Parathyroid adenoma (tissue), 2 donors: ENCODE data around the gene STAC3.

Experiments used
- H2AFZ ChIP-seq: fragments of 300-600 bp; sonication (generic); one replicate; pipeline ENCODE4 v1.7.0; 2017; ENCODE audit warnings: antibody characterized with exemption, mild to moderate bottlenecking
- H3K27ac ChIP-seq: fragments of 300-600 bp; sonication (generic); one replicate; pipeline ENCODE4 v1.7.0; 2017
- H3K27me3 ChIP-seq: fragments of 300-600 bp; sonication (generic); one replicate; pipeline ENCODE4 v1.7.0; 2017; ENCODE audit warnings: low read length; ENCODE audit not compliant: control insufficient read depth, insufficient read depth
- H3K36me3 ChIP-seq: fragments of 300-600 bp; sonication (generic); one replicate; pipeline ENCODE4 v1.7.0; 2017; ENCODE audit warnings: low read length; ENCODE audit not compliant: control insufficient read depth, insufficient read depth
- H3K4me1 ChIP-seq: fragments of 300-600 bp; sonication (generic); one replicate; pipeline ENCODE4 v1.7.0; 2017; ENCODE audit warnings: control low read depth
- H3K4me2 ChIP-seq: fragments of 300-600 bp; sonication (generic); one replicate; pipeline ENCODE4 v1.7.0; 2017; ENCODE audit warnings: low read length
- H3K4me3 ChIP-seq: fragments of 300-600 bp; sonication (generic); one replicate; pipeline ENCODE4 v1.7.0; 2017; ENCODE audit warnings: low read depth, low read length
- H3K79me2 ChIP-seq: fragments of 300-600 bp; sonication (generic); one replicate; pipeline ENCODE4 v1.7.0; 2017; ENCODE audit warnings: control low read depth
- H3K9ac ChIP-seq: fragments of 300-600 bp; sonication (generic); one replicate; pipeline ENCODE4 v1.7.0; 2017; ENCODE audit warnings: mild to moderate bottlenecking
- H3K9me3 ChIP-seq: fragments of 300-600 bp; sonication (generic); one replicate; pipeline ENCODE4 v1.7.0; 2017; ENCODE audit warnings: low read length; ENCODE audit not compliant: control insufficient read depth
- CTCF ChIP-seq: fragments of 300-600 bp; sonication (generic); IDR thresholded peaks from one replicate; pipeline ENCODE4 v1.7.0; 2017; ENCODE audit warnings: antibody characterized with exemption, mild to moderate bottlenecking
- donor health status: primary hyperparathyroidism.

Gene STAC3

DNA sequence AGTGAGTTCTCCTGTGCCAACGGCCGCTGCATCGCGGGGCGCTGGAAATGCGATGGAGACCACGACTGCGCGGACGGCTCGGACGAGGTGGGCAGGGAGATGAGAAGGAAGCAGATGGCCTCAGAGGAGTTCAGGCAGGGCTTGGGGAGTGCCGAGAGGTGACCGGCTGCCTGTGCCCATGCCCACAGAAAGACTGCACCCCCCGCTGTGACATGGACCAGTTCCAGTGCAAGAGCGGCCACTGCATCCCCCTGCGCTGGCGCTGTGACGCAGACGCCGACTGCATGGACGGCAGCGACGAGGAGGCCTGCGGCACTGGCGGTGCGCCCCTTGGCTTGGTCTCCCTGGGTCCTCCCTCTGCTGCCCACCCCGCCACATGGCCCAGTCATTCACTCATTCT, 47.8 kb downstream of the STAC3 start:
- no peak for TF ChIP-seq CTCF
- Histone ChIP-seq H3K4me3 (no peak overlapping the region), H3K4me1 (no peaks in the 10 kb centered on the region), H3K4me2 (no peak overlapping the region), H2AFZ (no peak overlapping the region), H3K36me3 (no peaks in the 10 kb centered on the region), H3K9ac (no peak overlapping the region), H3K27me3 (no peaks in the 10 kb centered on the region), H3K79me2 (no peaks in the 10 kb centered on the region), H3K27ac (no peak overlapping the region), H3K9me3 (no peaks in the 10 kb centered on the region)

- H3K4me3 ChIP-seq = no peak overlapping the region
- H3K36me3 ChIP-seq = no peaks in the 10 kb centered on the region
- H3K9me3 ChIP-seq = no peaks in the 10 kb centered on the region
- H2AFZ ChIP-seq = no peak overlapping the region
- H3K4me1 ChIP-seq = no peaks in the 10 kb centered on the region
- H3K9ac ChIP-seq = no peak overlapping the region
- TF ChIP-seq CTCF = no peak
- no peak overlapping the region for H3K27ac ChIP-seq
- H3K27me3 ChIP-seq = no peaks in the 10 kb centered on the region
- no peak overlapping the region for H3K4me2 ChIP-seq
- no peaks in the 10 kb centered on the region for H3K79me2 ChIP-seq
Measured at GRCh38 chr12:57202321-57202720, 48.7 kb downstream of the STAC3 start.

DNA sequence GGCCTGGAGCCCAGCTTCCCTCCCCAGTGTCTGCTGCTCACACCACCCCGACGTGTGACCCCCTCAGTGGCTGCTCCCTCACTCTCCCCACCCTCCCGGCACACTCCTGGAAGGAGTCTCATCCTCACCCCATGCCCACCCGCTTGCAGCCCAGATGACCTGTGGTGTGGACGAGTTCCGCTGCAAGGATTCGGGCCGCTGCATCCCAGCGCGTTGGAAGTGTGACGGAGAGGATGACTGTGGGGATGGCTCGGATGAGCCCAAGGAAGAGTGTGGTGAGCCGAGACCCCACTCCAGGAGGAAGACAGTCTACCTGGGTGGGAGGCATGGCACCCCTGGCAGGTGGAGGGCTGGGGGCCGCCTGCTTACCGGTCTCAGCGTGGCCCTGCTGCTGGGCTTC, 49.4 kb downstream of the STAC3 start:
- Histone ChIP-seq H3K4me2 (no peak overlapping the region), H3K79me2 (no peaks in the 10 kb centered on the region), H2AFZ (no peak overlapping the region), H3K9me3 (no peaks in the 10 kb centered on the region), H3K27ac (no peak overlapping the region), H3K4me1 (no peaks in the 10 kb centered on the region), H3K36me3 (no peaks in the 10 kb centered on the region), H3K27me3 (no peaks in the 10 kb centered on the region), H3K9ac (no peak overlapping the region), H3K4me3 (no peak overlapping the region)
- TF ChIP-seq CTCF = no peak

DNA sequence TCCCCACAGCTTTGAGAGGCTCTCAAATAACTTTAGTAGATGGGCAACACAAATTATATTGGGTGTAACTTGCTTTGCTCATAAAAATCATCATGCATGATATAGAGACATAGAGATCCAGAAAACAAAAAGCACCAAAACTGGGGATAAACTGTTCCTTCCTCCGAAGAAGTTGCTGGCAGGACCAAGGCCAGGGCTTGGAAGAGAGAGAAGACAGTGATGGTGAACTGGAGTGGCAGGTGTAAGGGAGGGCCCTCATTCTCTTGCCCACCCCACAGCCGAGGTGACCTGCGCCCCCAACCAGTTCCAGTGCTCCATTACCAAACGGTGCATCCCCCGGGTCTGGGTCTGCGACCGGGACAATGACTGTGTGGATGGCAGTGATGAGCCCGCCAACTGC, 49.8 kb downstream of the STAC3 start:
- Histone ChIP-seq H3K36me3 (no peaks in the 10 kb centered on the region), H3K4me3 (no peak overlapping the region), H3K27me3 (no peaks in the 10 kb centered on the region), H3K79me2 (no peaks in the 10 kb centered on the region), H3K4me2 (no peak overlapping the region), H3K4me1 (no peaks in the 10 kb centered on the region), H3K9me3 (no peaks in the 10 kb centered on the region), H3K27ac (no peak overlapping the region), H2AFZ (no peak overlapping the region), H3K9ac (no peak overlapping the region)
- no peak for TF ChIP-seq CTCF

DNA sequence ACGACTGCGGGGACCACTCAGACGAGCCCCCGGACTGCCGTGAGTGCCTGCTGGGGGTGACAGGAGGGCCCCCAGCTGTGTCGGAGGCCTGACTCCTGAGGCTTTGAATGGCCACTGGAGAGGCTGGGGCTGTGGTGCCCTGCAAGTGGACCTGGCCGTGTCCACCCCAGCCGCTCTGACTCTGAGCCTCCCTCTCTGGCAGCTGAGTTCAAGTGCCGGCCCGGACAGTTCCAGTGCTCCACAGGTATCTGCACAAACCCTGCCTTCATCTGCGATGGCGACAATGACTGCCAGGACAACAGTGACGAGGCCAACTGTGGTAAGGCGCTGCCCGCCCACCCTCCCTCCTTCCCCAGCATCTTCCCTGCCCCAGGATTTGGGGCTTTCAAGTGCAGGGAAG, 50.5 kb downstream of the STAC3 start:
- Histone ChIP-seq H2AFZ (no peak overlapping the region), H3K36me3 (no peaks in the 10 kb centered on the region), H3K4me2 (no peak overlapping the region), H3K27me3 (no peaks in the 10 kb centered on the region), H3K27ac (no peak overlapping the region), H3K9ac (no peak overlapping the region), H3K4me3 (no peak overlapping the region), H3K4me1 (no peaks in the 10 kb centered on the region), H3K9me3 (no peaks in the 10 kb centered on the region), H3K79me2 (no peaks in the 10 kb centered on the region)
- no peak for TF ChIP-seq CTCF
